Esophagus muscularis mucosa (tissue), 4 donors: Measurements from ENCODE around the gene LINC00632. TPM values are rescaled to one million over a fixed set of nuclear protein-coding genes. Genes with fewer than 3 reads are reported as not detected.

Experiments
- DNase-seq: peaks from one replicate; pipeline ENCODE4 v3.0.0-alpha.2; 2017; ENCODE audit errors: extremely low spot score
- H3K27ac ChIP-seq, 4 donors: fragments of 200-600 bp; sonication (generic); replicated peaks in 1 of 4; 1 replicate in 3 of 4; 2 replicates in 1 of 4; pipeline ENCODE4 v1.5.1; 2016 to 2019; ENCODE audit warnings: mild to moderate bottlenecking in 1 of 4
- H3K27me3 ChIP-seq, 4 donors: fragments of 200-600 bp; sonication (generic); one replicate each; pipeline versions ENCODE4 v1.5.1 to v1.6.0; 2016 to 2019
- H3K36me3 ChIP-seq, 4 donors: fragments of 200-600 bp; sonication (generic); one replicate each; pipeline ENCODE4 v1.5.1; 2016 to 2019
- H3K4me1 ChIP-seq, 4 donors: fragments of 200-600 bp; sonication (generic); one replicate each; pipeline ENCODE4 v1.5.1; 2016 to 2019
- H3K4me3 ChIP-seq, 4 donors: fragments of 200-600 bp; sonication (generic); 1 replicate in 2 of 4; 2 replicates in 2 of 4; pipeline ENCODE4 v1.5.1; 2016 to 2019; ENCODE audit warnings: mild to moderate bottlenecking in 4 of 4, moderate library complexity in 1 of 4
- H3K9me3 ChIP-seq, 4 donors: fragments of 200-600 bp; sonication (generic); 1 replicate in 3 of 4; 2 replicates in 1 of 4; pipeline ENCODE4 v1.5.1; 2016 to 2019
- EP300 ChIP-seq: sonication (generic); formaldehyde crosslinking; IDR thresholded peaks from one replicate; pipeline ENCODE4 v1.6.1; 2017; ENCODE audit warnings: antibody characterized with exemption
- POLR2A ChIP-seq: fragments of 450-650 bp; IDR thresholded peaks from one replicate; pipeline ENCODE4 v1.6.1; 2017; ENCODE audit warnings: antibody characterized with exemption, moderate library complexity, mild to moderate bottlenecking, low read depth
- POLR2AphosphoS5 ChIP-seq, 2 donors: sonication (generic); formaldehyde crosslinking; IDR thresholded peaks; one replicate each; pipeline ENCODE4 v1.6.1; 2017; ENCODE audit warnings: antibody characterized with exemption in 2 of 2
- WGBS: methylation state at CpG from one replicate; pipeline ENCODE4 v1.1.5; 2018; 5-methylcytosine and 5-hydroxymethylcytosine counted together
- intact Hi-C: fragments of 100-400 bp; cut with DNase I; formaldehyde crosslinking; loops from one replicate; pipeline ENCODE4 v1.15.1; 2023
- total RNA-seq, 4 donors: library from RNA; depleted of rRNA; stranded (reverse); fragments of >200 nt; gene quantifications; one replicate each; pipeline versions ENCODE4 v1.1.0 to v1.2.1, GENCODE V29; 2016
- TF ChIP-seq, protein P1 (sequence below), 3 experiments: fragments of 200-600 bp in 2 of 3; fragments of 450-650 bp in 1 of 3; sonication (generic) in 2 of 3; IDR thresholded peaks; one replicate each; pipeline ENCODE4 v1.5.1; 2017 to 2019; ENCODE audit warnings: antibody characterized with exemption in 3 of 3, mild to moderate bottlenecking in 2 of 3, moderate library complexity in 1 of 3

LINC00632 gene
- total RNA-seq, result 10 to 100 TPM; 11.4 to 22.8 (median 14.9) TPM

DNA sequence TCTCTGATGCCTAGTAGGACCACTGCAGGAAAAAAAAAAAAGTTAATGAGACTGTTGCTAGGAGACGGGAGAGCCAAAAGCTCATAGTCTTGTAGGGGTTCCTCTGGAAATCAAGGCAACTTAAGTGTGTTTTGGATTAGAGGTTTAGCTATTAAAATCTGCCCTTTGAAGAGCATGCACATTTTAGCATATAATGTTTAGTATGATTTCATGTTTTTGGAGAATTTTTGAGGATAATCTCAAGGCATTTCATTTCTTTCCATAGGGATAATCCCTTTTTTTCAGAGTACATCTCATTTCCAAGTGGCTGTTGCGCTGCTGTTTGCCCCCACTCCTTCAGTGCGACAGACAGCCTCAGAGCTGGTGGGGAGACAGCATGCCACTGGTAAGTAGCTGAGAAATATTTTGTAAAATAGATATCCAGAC is at the start of gene LINC00632:
TSS of gene LINC00632 (plus strand) at position 339 of the 426 bp plus-strand sequence.
- 50% methylated on average over 3 of the region's 3 CpGs for WGBS

DNA sequence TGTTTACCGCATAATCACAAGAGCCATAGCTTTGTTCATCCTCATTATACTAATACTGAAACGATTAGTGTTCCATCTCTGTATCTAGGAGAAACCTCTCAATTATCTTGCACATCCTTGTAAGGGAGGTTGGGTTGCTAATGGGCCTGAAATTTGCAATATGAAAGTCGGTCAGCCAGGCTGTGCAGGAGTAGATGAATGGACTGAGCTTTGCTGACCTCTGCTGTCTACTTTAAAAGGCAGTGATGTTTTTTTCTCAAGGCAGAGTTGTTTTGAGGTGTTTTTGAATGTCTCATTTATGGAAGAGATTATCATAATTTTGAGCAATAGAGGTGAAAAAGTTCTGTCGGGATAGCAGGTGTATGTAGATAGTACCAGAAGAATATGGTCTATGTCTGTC is 47.9 kb upstream of the LINC00632 start:
- Histone ChIP-seq H3K27me3 (no peaks in the 10 kb centered on the region), H3K9me3 (no peaks in the 10 kb centered on the region), H3K4me3 (no peak overlapping the region), H3K36me3 (no peaks in the 10 kb centered on the region), H3K4me1 (no peaks in the 10 kb centered on the region), H3K27ac (no peak overlapping the region)
- no peak for DNase-seq
- 66% methylated on average over 4 of the region's 4 CpGs for WGBS
- intact Hi-C loops, result loop anchor here (10.0 kb wide), 1 partner anchor 607 kb away; no protein-coding TSS in a partner anchor
- TF ChIP-seq EP300 (no peak), POLR2A (no peak), POLR2AphosphoS5 (IDR thresholded peaks at IDR 0.05) (no peak)
- TF ChIP-seq, protein P1, sequence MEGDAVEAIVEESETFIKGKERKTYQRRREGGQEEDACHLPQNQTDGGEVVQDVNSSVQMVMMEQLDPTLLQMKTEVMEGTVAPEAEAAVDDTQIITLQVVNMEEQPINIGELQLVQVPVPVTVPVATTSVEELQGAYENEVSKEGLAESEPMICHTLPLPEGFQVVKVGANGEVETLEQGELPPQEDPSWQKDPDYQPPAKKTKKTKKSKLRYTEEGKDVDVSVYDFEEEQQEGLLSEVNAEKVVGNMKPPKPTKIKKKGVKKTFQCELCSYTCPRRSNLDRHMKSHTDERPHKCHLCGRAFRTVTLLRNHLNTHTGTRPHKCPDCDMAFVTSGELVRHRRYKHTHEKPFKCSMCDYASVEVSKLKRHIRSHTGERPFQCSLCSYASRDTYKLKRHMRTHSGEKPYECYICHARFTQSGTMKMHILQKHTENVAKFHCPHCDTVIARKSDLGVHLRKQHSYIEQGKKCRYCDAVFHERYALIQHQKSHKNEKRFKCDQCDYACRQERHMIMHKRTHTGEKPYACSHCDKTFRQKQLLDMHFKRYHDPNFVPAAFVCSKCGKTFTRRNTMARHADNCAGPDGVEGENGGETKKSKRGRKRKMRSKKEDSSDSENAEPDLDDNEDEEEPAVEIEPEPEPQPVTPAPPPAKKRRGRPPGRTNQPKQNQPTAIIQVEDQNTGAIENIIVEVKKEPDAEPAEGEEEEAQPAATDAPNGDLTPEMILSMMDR (IDR thresholded peaks at IDR 0.05), result no peak

More for the DNA sequence above, at the start of gene LINC00632:
- H3K4me1 ChIP-seq, result peaks cover 0 to 10% (median 7%) of the 10 kb centered on the region in 4 donors
- no peak for TF ChIP-seq EP300
- no peak for TF ChIP-seq POLR2AphosphoS5 (IDR thresholded peaks at IDR 0.05)
- TF ChIP-seq POLR2A, result no peak
- TF ChIP-seq, protein P1 (IDR thresholded peaks at IDR 0.05), result no peak
- H3K27ac ChIP-seq, result no peak within 1 kb of the TSS
- no peaks in the 10 kb centered on the region for H3K9me3 ChIP-seq
- H3K27me3 ChIP-seq, result no peaks in the 10 kb centered on the region
- no peaks in the 10 kb centered on the region for H3K36me3 ChIP-seq
- intact Hi-C loops, result no loop called here
- H3K4me3 ChIP-seq, result no peak within 1 kb of the TSS
- DNase-seq, result no peak

DNA sequence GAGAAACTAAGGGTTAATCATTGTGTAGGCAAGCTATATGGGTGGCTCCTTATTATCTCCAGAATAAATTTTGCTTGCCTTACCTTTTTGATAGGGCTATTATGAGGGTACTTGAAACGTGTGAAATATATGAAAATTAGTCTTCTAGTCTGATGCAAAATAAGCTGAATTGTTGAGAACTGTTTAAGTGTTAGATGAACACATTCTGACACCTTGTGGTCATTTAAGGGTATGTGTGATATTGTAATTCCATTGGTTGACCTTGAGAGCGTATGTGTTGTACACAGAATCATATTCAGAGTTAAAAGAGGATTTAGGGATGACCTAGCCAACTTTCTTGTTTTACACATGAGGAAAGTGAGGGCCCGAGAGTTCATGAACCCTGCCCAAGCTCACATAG is 44.6 kb upstream of the LINC00632 start:
- Histone ChIP-seq H3K4me1 (no peaks in the 10 kb centered on the region), H3K9me3 (no peaks in the 10 kb centered on the region), H3K27ac (no peak overlapping the region), H3K4me3 (no peak overlapping the region), H3K36me3 (no peaks in the 10 kb centered on the region), H3K27me3 (no peaks in the 10 kb centered on the region)
- intact Hi-C loops, result loop anchor here (10.0 kb wide), 1 partner anchor 610 kb away; no protein-coding TSS in a partner anchor
- no peak for TF ChIP-seq EP300
- TF ChIP-seq, protein P1 (IDR thresholded peaks at IDR 0.05), result peak in 2 of 3 experiments; percentile 22 to 29
- 40% methylated on average over 3 of the region's 3 CpGs for WGBS
- no peak for DNase-seq

DNA sequence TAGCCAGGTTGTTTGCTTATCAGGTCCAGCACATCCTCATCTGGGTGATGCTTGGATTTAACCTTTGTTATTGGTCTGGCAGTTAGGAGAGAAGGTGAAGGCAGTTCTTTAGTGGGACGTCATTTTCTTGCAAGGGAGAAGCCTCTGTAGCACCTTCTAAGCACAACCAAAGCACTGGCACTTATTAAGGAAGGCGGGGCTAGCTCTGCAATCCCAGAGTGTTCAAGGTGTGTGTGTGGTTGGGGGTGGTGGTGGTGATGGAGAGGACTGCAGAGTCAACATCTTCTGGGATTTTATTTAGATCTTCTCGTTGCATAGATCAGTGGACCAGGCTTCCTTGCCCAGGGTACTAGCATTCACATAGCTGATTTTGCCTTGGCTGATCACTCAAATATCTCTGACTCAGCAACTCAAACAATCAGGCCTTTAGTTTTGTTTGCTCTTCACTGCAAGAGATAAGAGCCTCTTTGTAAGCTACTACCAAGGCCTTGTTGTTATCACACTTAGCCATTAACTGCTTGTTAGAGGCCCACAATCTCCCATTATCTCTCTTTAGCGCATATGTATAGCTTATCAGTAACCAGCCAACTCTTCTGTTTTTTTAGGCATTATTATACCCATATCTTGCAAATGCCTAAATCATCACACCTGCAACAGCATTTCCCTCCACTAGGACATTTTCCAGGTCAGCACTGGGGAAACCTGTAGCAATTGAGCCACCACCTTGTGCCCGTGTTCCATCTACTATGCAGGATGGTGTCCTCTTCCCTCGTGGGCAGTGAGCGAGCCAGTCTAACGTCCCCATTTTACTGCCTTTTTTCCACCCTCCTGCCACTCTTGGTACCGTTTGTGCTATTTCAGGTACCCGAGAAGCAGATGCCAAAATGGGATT is 36.5 kb upstream of the LINC00632 start:
- no peaks in the 10 kb centered on the region for H3K36me3 ChIP-seq
- H3K4me3 ChIP-seq, result no peak overlapping the region
- intact Hi-C loops, result no loop called here
- no peaks in the 10 kb centered on the region for H3K27me3 ChIP-seq
- H3K27ac ChIP-seq, result no peak overlapping the region
- 51% methylated on average over 10 of the region's 10 CpGs for WGBS
- H3K9me3 ChIP-seq, result no peaks in the 10 kb centered on the region
- no peaks in the 10 kb centered on the region for H3K4me1 ChIP-seq
- DNase-seq, result no peak
- TF ChIP-seq, protein P1 (IDR thresholded peaks at IDR 0.05), result no peak
- TF ChIP-seq POLR2AphosphoS5 (IDR thresholded peaks at IDR 0.05) (no peak), EP300 (no peak), POLR2A (no peak)
